SJSA1 (cell line): ENCODE results near the gene UNC13A. TPM values are rescaled to one million over a fixed set of nuclear protein-coding genes. Genes with fewer than 3 reads are reported as not detected.
A peak's percentile ranks its signal among the peaks of the same experiment; 100 is the strongest.

ENCODE experiments used
- DNase-seq, 2 experiments: peaks; one replicate each; pipeline ENCODE4 v3.0.0-alpha.2; 2015 to 2020; ENCODE audit warnings: low spot score in 2 of 2, low read depth in 1 of 2
- H3K27ac ChIP-seq: fragments of 250-450 bp; sonication (Bioruptor Pico); 2 replicates; pipeline ENCODE4 v1.5.1; 2020; ENCODE audit warnings: mild to moderate bottlenecking, moderate library complexity
- H3K27me3 ChIP-seq: fragments of 250-450 bp; sonication (Bioruptor Pico); replicated peaks from 2 replicates; pipeline ENCODE4 v1.5.1; 2020; ENCODE audit warnings: mild to moderate bottlenecking, moderate library complexity
- H3K36me3 ChIP-seq: fragments of 250-450 bp; sonication (Bioruptor Pico); 2 replicates; pipeline ENCODE4 v1.5.1; 2020; ENCODE audit warnings: mild to moderate bottlenecking
- H3K4me1 ChIP-seq: fragments of 250-450 bp; sonication (Bioruptor Pico); replicated peaks from 2 replicates; pipeline ENCODE4 v1.6.1; 2021; ENCODE audit warnings: mild to moderate bottlenecking
- H3K4me3 ChIP-seq: fragments of 250-450 bp; sonication (Bioruptor Pico); 2 replicates; pipeline ENCODE4 v1.5.1; 2020; ENCODE audit warnings: mild to moderate bottlenecking
- H3K9me3 ChIP-seq: fragments of 250-450 bp; sonication (Bioruptor Pico); replicated peaks from 2 replicates; pipeline ENCODE4 v1.5.1; 2020; ENCODE audit warnings: mild to moderate bottlenecking
- total RNA-seq: library from RNA; depleted of rRNA; stranded (reverse); fragments of >200 nt; shearing (Covaris generic); gene quantifications from 2 replicates; pipeline ENCODE4 v1.2.3, GENCODE V29; 2014

The UNC13A gene
- total RNA-seq, 1 experiment from 2014 or later: not detected

DNA sequence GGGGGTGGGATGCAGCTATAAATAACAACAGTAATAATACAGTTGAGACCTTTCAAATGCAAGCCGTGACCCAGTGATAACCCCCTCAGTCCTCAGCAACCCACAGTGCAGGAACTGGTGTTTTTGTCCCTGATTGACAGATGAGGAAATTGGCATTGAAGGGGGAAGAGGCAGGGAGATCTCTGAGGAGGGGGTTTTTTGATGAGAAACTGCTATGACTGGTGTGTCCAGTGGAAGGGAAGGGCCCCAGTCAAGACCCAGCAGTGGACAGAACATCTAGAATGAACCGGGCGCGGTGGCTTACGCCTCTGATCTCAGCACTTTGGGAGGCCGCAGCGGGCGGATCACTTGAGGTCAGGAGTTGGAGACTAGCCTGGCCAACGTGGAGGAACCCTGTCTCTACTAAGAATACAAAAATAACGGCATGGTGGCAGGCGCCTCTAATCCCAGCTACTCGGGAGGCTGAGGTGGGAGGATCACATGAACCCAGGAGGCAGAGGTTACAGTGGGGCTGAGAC, 33.0 kb upstream of the UNC13A start:
- H3K27ac ChIP-seq: no peak overlapping the region

DNA sequence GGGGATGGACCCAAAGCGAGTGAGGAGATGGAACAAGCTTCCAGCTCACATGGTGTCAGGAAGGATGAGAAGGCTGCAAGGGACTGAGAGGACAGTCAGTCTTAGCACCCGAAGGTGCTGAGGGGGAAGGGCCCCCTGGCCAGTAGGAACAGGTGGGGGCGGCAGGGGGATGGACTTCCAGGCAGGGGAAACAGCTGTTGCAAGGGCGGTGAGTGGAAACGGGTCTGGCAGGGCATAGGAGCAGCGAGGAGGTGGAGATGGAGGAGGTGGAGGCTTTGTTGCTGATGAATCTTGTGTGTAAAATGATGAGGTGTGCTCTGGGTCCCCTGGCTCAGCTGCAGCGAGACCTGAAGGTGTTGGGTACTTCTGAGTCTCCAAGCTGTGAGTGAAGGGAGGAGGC, 32.3 kb upstream of the UNC13A start:
- H3K4me3 ChIP-seq: peak overlapping the region; percentile 86
- H3K9me3 ChIP-seq: no peaks in the 10 kb centered on the region
- H3K27ac ChIP-seq: no peak overlapping the region
- peaks cover 43% of the 10 kb centered on the region for H3K36me3 ChIP-seq
- no peak for DNase-seq
- H3K27me3 ChIP-seq: no peaks in the 10 kb centered on the region
- peaks cover 33% of the 10 kb centered on the region for H3K4me1 ChIP-seq

More for the DNA sequence above, 33.0 kb upstream of the UNC13A start:
- Histone ChIP-seq H3K36me3 (peaks cover 50% of the 10 kb centered on the region), H3K9me3 (no peaks in the 10 kb centered on the region), H3K27me3 (no peaks in the 10 kb centered on the region), H3K4me3 (peak overlapping the region; percentile 86; the same call in 1 of the 2 replicates), H3K4me1 (peaks cover 33% of the 10 kb centered on the region)
- DNase-seq: no peak

DNA sequence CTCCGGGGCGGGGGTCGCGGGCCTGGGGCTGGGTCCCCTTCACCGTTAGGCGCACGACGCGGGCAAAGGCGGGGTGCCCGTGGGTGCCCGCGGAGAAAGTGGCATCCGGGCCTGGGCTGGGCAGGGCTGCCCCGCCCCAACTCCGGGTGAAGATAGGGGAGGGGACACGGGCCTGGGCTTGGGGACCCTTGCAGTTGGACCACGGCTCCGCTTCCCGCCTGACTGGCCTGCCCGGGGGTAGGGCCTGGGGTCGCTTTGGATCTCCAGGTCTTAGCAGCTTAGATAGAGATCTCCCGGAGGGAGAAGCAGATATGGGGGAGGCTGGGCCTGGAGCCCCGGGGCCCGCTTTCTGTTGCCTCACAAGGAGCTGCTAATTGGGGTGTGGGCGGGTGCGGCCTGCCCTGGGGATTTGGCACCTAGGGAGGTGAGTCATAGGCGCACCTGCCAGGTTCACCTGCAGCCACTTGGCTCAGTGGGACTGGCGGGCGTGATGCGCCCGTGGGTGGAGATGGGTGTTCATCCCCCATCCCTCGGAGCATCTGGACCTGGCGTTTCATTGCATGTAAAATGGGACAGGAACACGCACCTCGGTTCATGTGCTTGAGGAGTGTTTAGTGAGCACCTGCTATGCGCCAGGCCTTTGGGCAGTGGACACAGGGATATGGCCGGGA, 31.7 kb upstream of the UNC13A start:
- peaks cover 33% of the 10 kb centered on the region for H3K4me1 ChIP-seq
- H3K36me3 ChIP-seq: peaks cover 37% of the 10 kb centered on the region
- no peak for DNase-seq
- no peak overlapping the region; the same call in 1 of the 2 replicates for H3K27ac ChIP-seq
- H3K9me3 ChIP-seq: no peaks in the 10 kb centered on the region
- H3K27me3 ChIP-seq: no peaks in the 10 kb centered on the region
- H3K4me3 ChIP-seq: peak overlapping the region; percentile 86

DNA sequence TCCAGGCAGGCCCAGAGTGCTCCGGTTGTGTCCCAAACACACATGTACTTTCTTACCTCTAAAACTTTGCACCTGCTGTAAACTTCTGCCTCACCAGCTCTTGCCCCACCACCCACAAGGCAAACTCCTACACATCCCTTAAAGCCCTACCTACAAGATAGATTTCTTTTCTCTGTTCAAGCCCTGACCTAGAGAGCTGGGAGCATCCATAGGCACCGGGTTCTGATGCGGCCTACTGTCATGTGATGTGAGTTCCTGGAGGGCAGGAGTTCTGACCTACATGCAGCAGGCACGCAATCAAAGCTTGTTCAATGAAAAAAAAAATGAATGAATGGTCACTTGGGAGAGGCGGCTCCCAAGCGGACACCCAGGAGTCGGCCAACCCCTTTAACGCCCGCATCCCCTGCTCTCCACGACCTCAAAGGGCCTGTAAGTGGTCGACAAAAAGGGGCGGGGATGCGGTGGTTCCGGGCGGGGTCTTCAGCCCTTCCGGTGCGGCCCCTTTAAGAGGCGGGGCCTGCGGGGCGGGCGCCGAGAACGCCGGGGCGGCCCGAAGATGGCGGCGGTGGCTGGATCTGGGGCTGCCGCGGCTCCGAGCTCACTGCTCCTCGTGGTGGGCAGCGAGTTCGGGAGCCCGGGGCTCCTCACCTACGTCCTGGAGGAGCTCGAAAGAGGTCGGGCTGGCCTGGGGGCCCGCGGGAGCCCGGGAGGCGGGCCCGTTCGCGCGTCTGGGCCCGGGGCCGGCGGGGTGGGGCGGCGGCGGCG, 31.0 kb upstream of the UNC13A start, which contains the start of gene MAP1S:
Gene MAP1S, plus strand, starts transcription at position 534 of the 765 bp plus-strand sequence. Its CDS starts 23 bp downstream, at position 557.
- Histone ChIP-seq H3K27ac (peak within 1 kb of the TSS; percentile 68), H3K36me3 (peaks cover 29% of the 10 kb centered on the region), H3K9me3 (no peaks in the 10 kb centered on the region), H3K4me1 (peaks cover 33% of the 10 kb centered on the region), H3K27me3 (no peaks in the 10 kb centered on the region), H3K4me3 (peak within 1 kb of the TSS; percentile 86)
- peak; percentile 63 to 72 for DNase-seq

DNA sequence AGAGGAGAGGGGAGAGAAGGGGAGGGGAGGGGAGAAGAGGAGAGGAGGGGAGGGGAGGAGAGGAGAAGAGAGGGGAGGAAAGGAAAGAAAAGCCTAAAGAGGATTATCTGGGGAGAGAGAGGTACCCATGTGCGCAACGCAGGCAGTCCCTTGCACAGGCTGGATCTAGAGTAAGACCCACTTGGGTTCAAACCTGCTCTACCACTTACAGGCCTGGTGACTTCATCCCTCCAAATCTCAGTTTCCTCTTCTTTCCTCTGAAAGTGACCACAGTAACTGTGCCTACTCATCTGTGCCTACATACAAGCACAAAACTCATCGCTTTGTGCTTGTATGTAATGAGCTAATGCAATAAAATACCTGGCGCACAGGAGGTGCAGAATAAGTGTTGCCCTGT, 30.4 kb upstream of the UNC13A start:
- Histone ChIP-seq H3K27ac (no peak overlapping the region), H3K9me3 (no peaks in the 10 kb centered on the region), H3K36me3 (peaks cover 25% of the 10 kb centered on the region), H3K4me1 (peaks cover 33% of the 10 kb centered on the region), H3K27me3 (no peaks in the 10 kb centered on the region), H3K4me3 (peak overlapping the region; percentile 86; the same call in 1 of the 2 replicates)
- DNase-seq: no peak

DNA sequence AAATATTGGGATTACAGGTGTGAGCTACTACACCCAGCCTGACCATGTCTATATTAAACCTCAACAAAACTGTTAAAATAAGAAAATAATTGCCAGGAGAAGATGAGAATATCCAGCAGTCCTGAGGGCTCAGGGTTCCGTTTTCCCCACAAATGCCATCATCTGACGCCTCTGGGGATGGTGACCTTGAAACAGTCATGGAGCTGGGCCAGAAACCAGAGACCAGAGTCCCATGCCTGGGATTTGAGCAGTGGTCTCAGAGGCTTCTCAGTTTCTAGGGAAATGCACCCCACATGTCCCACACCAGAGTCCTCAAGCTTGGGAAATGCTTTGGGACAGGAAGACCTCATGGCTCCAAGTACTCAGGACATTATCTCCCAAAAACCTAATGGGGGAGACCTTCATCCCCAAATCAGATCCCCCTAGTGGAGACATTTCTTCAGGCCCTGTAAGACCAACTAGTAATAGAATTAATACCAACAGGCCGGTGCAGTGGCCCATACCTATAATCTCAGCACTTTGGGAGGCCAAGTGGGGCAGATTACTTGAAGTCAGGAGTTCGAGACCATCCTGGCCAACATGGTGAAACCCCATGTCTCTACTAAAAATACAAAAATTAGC, 28.3 kb upstream of the UNC13A start:
- no peak for DNase-seq
- Histone ChIP-seq H3K9me3 (no peaks in the 10 kb centered on the region), H3K36me3 (peaks cover 10% of the 10 kb centered on the region; the same call in 1 of the 2 replicates), H3K4me1 (peaks cover 25% of the 10 kb centered on the region), H3K27me3 (no peaks in the 10 kb centered on the region), H3K4me3 (no peak overlapping the region), H3K27ac (no peak overlapping the region)

DNA sequence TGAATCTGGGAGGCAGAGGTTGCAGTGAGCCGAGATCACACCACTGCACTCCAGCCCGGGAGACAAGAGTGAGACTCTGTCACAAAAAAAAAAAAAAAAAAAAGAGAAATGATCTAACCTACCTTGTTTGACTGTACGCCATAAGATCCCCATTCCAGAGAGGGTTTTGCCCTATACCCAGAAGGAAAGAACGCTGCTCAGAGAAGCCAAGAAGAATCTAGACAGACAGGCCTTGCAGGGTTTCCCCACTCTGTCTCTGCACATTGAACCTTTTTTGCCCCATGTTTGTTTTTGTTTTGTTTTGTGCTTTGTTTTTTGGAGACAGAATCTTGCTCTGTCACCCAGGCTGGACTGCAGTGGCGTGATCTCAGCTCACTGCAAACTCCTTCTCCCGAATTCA, 23.7 kb upstream of the UNC13A start:
- Histone ChIP-seq H3K27ac (no peak overlapping the region), H3K27me3 (no peaks in the 10 kb centered on the region), H3K9me3 (no peaks in the 10 kb centered on the region), H3K4me3 (no peak overlapping the region), H3K4me1 (no peaks in the 10 kb centered on the region), H3K36me3 (no peaks in the 10 kb centered on the region)
- DNase-seq: no peak

DNA sequence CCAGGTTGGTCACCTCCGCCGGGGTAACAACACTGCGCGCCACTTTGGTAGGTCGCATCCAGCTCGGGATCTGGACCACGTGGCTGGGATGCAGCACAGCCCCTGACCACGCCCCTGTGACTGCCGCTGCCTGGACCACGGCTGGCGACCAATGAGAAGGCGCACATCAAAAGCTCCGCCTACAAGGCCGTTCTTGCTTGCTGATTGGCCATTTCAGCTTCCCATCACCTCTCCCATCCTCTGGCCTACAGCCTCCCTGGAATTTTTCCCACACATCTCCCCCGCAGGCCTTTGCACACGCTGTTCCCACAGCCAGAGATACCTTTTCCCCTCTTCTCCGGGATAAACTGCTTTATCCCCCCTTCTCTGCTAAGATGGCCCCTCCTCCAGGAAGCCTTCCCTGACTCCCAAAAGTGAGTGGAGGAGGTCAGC, 18.6 kb upstream of the UNC13A start:
- peaks cover 5% of the 10 kb centered on the region; the same call in 1 of the 2 replicates for H3K27me3 ChIP-seq
- no peak overlapping the region for H3K27ac ChIP-seq
- H3K36me3 ChIP-seq: no peaks in the 10 kb centered on the region
- H3K9me3 ChIP-seq: no peaks in the 10 kb centered on the region
- DNase-seq: no peak
- no peak overlapping the region for H3K4me3 ChIP-seq
- no peaks in the 10 kb centered on the region for H3K4me1 ChIP-seq

DNA sequence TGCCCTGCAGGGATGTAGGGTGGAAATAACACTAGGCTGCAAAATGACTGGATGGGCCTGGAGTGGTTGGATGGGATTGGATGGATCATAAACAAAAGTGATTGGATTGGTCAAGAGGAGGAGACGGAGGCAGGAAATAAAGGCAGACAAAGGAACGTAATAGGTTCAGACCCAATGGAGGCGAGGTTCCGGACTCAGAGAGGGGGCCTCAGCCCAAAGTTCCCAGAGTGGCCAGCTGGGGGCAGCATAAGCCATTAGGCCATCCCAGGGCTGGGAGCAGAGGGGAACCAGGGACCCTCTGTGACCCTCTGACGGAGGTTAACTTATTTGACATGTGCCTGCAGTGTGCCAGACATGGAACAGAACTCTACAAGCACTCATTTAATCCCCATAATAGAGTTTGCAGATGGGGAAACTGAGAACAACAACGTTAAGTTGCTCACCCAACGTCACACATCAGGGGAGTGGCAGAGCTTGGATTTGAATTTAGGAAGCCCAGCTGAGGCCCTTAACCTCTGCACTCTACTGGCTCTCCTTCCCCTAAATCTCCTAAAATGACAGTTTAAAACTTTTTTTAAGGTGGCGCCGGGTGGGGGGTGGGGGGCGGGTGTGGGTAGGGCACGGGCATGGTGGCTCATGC, 15.8 kb upstream of the UNC13A start:
- Histone ChIP-seq H3K9me3 (no peaks in the 10 kb centered on the region), H3K27me3 (peaks cover 16% of the 10 kb centered on the region), H3K27ac (no peak overlapping the region), H3K4me3 (no peak overlapping the region), H3K4me1 (no peaks in the 10 kb centered on the region), H3K36me3 (no peaks in the 10 kb centered on the region)
- no peak for DNase-seq

DNA sequence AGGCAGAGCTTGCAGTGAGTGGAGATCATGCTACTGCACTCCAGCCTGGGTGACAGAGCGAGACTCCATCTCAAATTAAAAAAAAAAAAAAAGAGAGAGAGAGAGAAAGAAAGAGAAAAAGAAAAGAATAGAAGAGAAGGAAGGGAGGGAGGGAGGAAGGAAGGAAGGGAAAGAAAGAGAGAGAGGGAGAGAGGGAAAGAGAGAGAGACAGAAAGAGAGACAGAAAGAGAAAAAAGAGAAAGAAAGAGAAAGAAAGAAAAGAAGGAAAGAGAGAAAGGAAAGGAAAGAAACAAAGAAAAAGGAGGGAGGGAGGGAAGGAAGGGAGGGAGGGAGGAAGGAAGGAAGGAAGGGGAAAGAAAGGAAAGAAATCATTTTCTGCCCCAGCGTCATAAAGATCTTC, 7.0 kb upstream of the UNC13A start:
- Histone ChIP-seq H3K4me1 (no peaks in the 10 kb centered on the region), H3K36me3 (no peaks in the 10 kb centered on the region), H3K9me3 (no peaks in the 10 kb centered on the region), H3K27ac (no peak overlapping the region), H3K27me3 (peaks cover 30% of the 10 kb centered on the region), H3K4me3 (no peak overlapping the region)
- DNase-seq: no peak

DNA sequence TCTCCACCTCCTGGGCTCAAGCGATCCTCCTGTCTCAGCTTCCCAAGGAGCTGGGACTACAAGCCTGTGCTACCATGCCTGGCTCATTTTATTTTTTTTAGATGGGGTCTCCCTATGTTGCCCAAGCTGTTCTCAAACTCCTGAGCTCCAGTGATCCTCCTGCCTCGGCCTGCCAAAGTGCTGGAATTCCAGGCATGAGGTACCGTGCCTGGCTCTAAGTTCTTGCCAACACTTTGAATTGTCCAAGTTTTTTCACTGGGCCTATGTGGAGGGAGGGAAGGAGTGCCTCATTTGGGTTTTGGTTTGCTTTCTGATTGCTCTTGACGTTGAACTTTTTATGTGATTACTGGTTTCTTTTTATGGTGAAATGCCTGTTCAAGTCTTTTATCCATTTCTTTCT, 4.4 kb upstream of the UNC13A start:
- no peak for DNase-seq
- Histone ChIP-seq H3K4me1 (no peaks in the 10 kb centered on the region), H3K27me3 (peaks cover 34% of the 10 kb centered on the region), H3K36me3 (no peaks in the 10 kb centered on the region), H3K4me3 (no peak overlapping the region), H3K9me3 (no peaks in the 10 kb centered on the region), H3K27ac (no peak overlapping the region)

DNA sequence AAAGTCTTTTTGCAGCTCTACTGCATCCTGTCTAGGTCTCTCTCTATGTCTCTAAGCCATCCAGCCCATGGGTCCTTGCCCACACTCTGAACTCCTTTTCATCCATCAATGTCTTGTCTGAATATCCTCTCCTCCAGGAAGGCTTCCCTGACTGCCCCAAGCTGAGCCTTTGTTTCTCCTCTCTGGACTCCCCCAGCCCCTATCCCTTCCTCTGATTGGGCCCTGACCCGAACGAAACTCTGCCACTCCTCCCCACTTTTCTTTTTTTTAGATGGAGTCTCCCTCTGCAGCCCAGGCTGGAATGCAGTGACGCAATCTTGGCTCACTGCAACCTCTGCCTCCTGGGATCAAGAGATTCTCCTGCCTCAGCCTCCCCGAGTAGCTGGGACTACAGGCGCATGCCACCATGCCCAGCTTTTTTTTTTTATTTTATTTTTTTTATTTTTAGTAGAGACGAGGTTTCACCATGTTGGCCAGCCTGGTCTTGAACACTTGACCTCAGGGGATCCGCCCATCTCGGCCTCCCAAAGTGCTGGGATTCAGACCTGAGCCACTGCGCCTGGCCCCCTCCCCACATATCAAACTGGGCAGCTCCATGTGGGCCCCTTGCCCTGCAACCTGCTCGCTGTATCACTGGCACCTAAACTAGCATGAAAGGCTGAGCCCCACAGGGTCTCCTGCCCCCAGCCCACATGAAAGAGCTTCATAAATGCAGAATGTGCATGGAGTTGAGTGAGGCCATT, 870 bp upstream of the UNC13A start:
- peaks cover 29% of the 10 kb centered on the region for H3K27me3 ChIP-seq
- H3K4me1 ChIP-seq: peaks cover 7% of the 10 kb centered on the region
- H3K4me3 ChIP-seq: no peak overlapping the region
- no peaks in the 10 kb centered on the region for H3K9me3 ChIP-seq
- no peaks in the 10 kb centered on the region for H3K36me3 ChIP-seq
- H3K27ac ChIP-seq: no peak overlapping the region
- no peak for DNase-seq
